ENCODE measurements around the gene ZDHHC3.

The ZDHHC3 gene

GRCh38 chr3:44983484-44983941 is 7.5 kb upstream of the ZDHHC3 start:
- Histone ChIP-seq H3K9me3 (ENCODE audit: control insufficient read depth, insufficient read depth, low read depth, low read length) (peaks cover 15% of the 10 kb centered on the region), H3K27me3 (ENCODE audit: control insufficient read depth, insufficient read depth, low read length) (no peaks in the 10 kb centered on the region), H3K27ac (ENCODE audit: low read depth, low read length) (no peak overlapping the region), H3K36me3 (ENCODE audit: control insufficient read depth, insufficient read depth, low read length) (peaks cover 20% of the 10 kb centered on the region), H3K4me3 (ENCODE audit: low read depth, low read length) (no peak overlapping the region), H3K9ac (ENCODE audit: low read length) (no peak overlapping the region), H3K4me1 (ENCODE audit: control insufficient read depth, insufficient read depth, low read length) (peaks cover 3% of the 10 kb centered on the region)

- H3K9ac ChIP-seq (ENCODE audit: low read length) = no peak overlapping the region
- H3K36me3 ChIP-seq (ENCODE audit: control insufficient read depth, insufficient read depth, low read length) = peaks cover 20% of the 10 kb centered on the region
- no peak overlapping the region for H3K27ac ChIP-seq (ENCODE audit: low read depth, low read length)
- no peaks in the 10 kb centered on the region for H3K27me3 ChIP-seq (ENCODE audit: control insufficient read depth, insufficient read depth, low read length)
- H3K9me3 ChIP-seq (ENCODE audit: control insufficient read depth, insufficient read depth, low read depth, low read length) = peaks cover 15% of the 10 kb centered on the region
- no peaks in the 10 kb centered on the region for H3K4me1 ChIP-seq (ENCODE audit: control insufficient read depth, insufficient read depth, low read length)
- H3K4me3 ChIP-seq (ENCODE audit: low read depth, low read length) = no peak overlapping the region
Measured at GRCh38 chr3:44982817-44983216, 6.8 kb upstream of the ZDHHC3 start.

GRCh38 chr3:44981751-44982150 is 5.8 kb upstream of the ZDHHC3 start:
- H3K27ac ChIP-seq (ENCODE audit: low read depth, low read length) = no peak overlapping the region
- H3K4me1 ChIP-seq (ENCODE audit: control insufficient read depth, insufficient read depth, low read length) = peaks cover 4% of the 10 kb centered on the region; the same call in 1 of the 2 replicates
- H3K27me3 ChIP-seq (ENCODE audit: control insufficient read depth, insufficient read depth, low read length) = no peaks in the 10 kb centered on the region
- H3K9ac ChIP-seq (ENCODE audit: low read length) = no peak overlapping the region
- no peak overlapping the region for H3K4me3 ChIP-seq (ENCODE audit: low read depth, low read length)
- peaks cover 22% of the 10 kb centered on the region for H3K36me3 ChIP-seq (ENCODE audit: control insufficient read depth, insufficient read depth, low read length)
- H3K9me3 ChIP-seq (ENCODE audit: control insufficient read depth, insufficient read depth, low read depth, low read length) = peaks cover 15% of the 10 kb centered on the region

- Histone ChIP-seq H3K27ac (ENCODE audit: low read depth, low read length) (no peak overlapping the region), H3K27me3 (ENCODE audit: control insufficient read depth, insufficient read depth, low read length) (no peaks in the 10 kb centered on the region), H3K36me3 (ENCODE audit: control insufficient read depth, insufficient read depth, low read length) (peaks cover 23% of the 10 kb centered on the region), H3K9ac (ENCODE audit: low read length) (no peak overlapping the region), H3K4me3 (ENCODE audit: low read depth, low read length) (no peak overlapping the region), H3K9me3 (ENCODE audit: control insufficient read depth, insufficient read depth, low read depth, low read length) (peaks cover 10% of the 10 kb centered on the region; the same call in 1 of the 2 replicates), H3K4me1 (ENCODE audit: control insufficient read depth, insufficient read depth, low read length) (peaks cover 4% of the 10 kb centered on the region; the same call in 1 of the 2 replicates)
Measured at GRCh38 chr3:44981220-44981619, 5.2 kb upstream of the ZDHHC3 start.

GRCh38 chr3:44974416-44974815 is 1.6 kb downstream of the ZDHHC3 start:
- Histone ChIP-seq H3K36me3 (ENCODE audit: control insufficient read depth, insufficient read depth, low read length) (peaks cover 5% of the 10 kb centered on the region; the same call in 1 of the 2 replicates), H3K4me1 (ENCODE audit: control insufficient read depth, insufficient read depth, low read length) (peaks cover 9% of the 10 kb centered on the region; the same call in 1 of the 2 replicates), H3K9me3 (ENCODE audit: control insufficient read depth, insufficient read depth, low read depth, low read length) (no peaks in the 10 kb centered on the region), H3K4me3 (ENCODE audit: low read depth, low read length) (peak overlapping the region; percentile 99), H3K27ac (ENCODE audit: low read depth, low read length) (no peak overlapping the region), H3K9ac (ENCODE audit: low read length) (no peak overlapping the region), H3K27me3 (ENCODE audit: control insufficient read depth, insufficient read depth, low read length) (no peaks in the 10 kb centered on the region)

- Histone ChIP-seq H3K9ac (ENCODE audit: low read length) (no peak overlapping the region), H3K36me3 (ENCODE audit: control insufficient read depth, insufficient read depth, low read length) (no peaks in the 10 kb centered on the region), H3K27ac (ENCODE audit: low read depth, low read length) (no peak overlapping the region), H3K27me3 (ENCODE audit: control insufficient read depth, insufficient read depth, low read length) (no peaks in the 10 kb centered on the region), H3K9me3 (ENCODE audit: control insufficient read depth, insufficient read depth, low read depth, low read length) (no peaks in the 10 kb centered on the region), H3K4me1 (ENCODE audit: control insufficient read depth, insufficient read depth, low read length) (peaks cover 5% of the 10 kb centered on the region; the same call in 1 of the 2 replicates), H3K4me3 (ENCODE audit: low read depth, low read length) (no peak overlapping the region)
Measured at GRCh38 chr3:44970926-44971490, 5.0 kb downstream of the ZDHHC3 start.

GRCh38 chr3:44969828-44970179 is 6.2 kb downstream of the ZDHHC3 start:
- Histone ChIP-seq H3K9ac (ENCODE audit: low read length) (no peak overlapping the region), H3K9me3 (ENCODE audit: control insufficient read depth, insufficient read depth, low read depth, low read length) (no peaks in the 10 kb centered on the region), H3K36me3 (ENCODE audit: control insufficient read depth, insufficient read depth, low read length) (no peaks in the 10 kb centered on the region), H3K27ac (ENCODE audit: low read depth, low read length) (no peak overlapping the region), H3K27me3 (ENCODE audit: control insufficient read depth, insufficient read depth, low read length) (no peaks in the 10 kb centered on the region), H3K4me1 (ENCODE audit: control insufficient read depth, insufficient read depth, low read length) (peaks cover 3% of the 10 kb centered on the region; the same call in 1 of the 2 replicates), H3K4me3 (ENCODE audit: low read depth, low read length) (no peak overlapping the region)

GRCh38 chr3:44969154-44969827 is 6.7 kb downstream of the ZDHHC3 start:
- H3K4me1 ChIP-seq (ENCODE audit: control insufficient read depth, insufficient read depth, low read length) = no peaks in the 10 kb centered on the region; the same call in 1 of the 2 replicates
- no peak overlapping the region for H3K4me3 ChIP-seq (ENCODE audit: low read depth, low read length)
- no peaks in the 10 kb centered on the region for H3K9me3 ChIP-seq (ENCODE audit: control insufficient read depth, insufficient read depth, low read depth, low read length)
- no peaks in the 10 kb centered on the region for H3K27me3 ChIP-seq (ENCODE audit: control insufficient read depth, insufficient read depth, low read length)
- H3K27ac ChIP-seq (ENCODE audit: low read depth, low read length) = no peak overlapping the region
- H3K9ac ChIP-seq (ENCODE audit: low read length) = no peak overlapping the region
- no peaks in the 10 kb centered on the region for H3K36me3 ChIP-seq (ENCODE audit: control insufficient read depth, insufficient read depth, low read length)

GRCh38 chr3:44968447-44968858 is 7.5 kb downstream of the ZDHHC3 start:
- Histone ChIP-seq H3K4me1 (ENCODE audit: control insufficient read depth, insufficient read depth, low read length) (no peaks in the 10 kb centered on the region; the same call in 1 of the 2 replicates), H3K9ac (ENCODE audit: low read length) (no peak overlapping the region), H3K27ac (ENCODE audit: low read depth, low read length) (no peak overlapping the region), H3K27me3 (ENCODE audit: control insufficient read depth, insufficient read depth, low read length) (no peaks in the 10 kb centered on the region), H3K9me3 (ENCODE audit: control insufficient read depth, insufficient read depth, low read depth, low read length) (no peaks in the 10 kb centered on the region), H3K4me3 (ENCODE audit: low read depth, low read length) (no peak overlapping the region), H3K36me3 (ENCODE audit: control insufficient read depth, insufficient read depth, low read length) (no peaks in the 10 kb centered on the region)

- Histone ChIP-seq H3K27me3 (ENCODE audit: control insufficient read depth, insufficient read depth, low read length) (no peaks in the 10 kb centered on the region), H3K9me3 (ENCODE audit: control insufficient read depth, insufficient read depth, low read depth, low read length) (no peaks in the 10 kb centered on the region), H3K9ac (ENCODE audit: low read length) (no peak overlapping the region), H3K4me3 (ENCODE audit: low read depth, low read length) (no peak overlapping the region), H3K27ac (ENCODE audit: low read depth, low read length) (no peak overlapping the region), H3K36me3 (ENCODE audit: control insufficient read depth, insufficient read depth, low read length) (no peaks in the 10 kb centered on the region), H3K4me1 (ENCODE audit: control insufficient read depth, insufficient read depth, low read length) (no peaks in the 10 kb centered on the region; the same call in none of the 2 replicates)
Measured at GRCh38 chr3:44966795-44967278, 9.1 kb downstream of the ZDHHC3 start.

GRCh38 chr3:44965165-44965564 is 10.8 kb downstream of the ZDHHC3 start:
- H3K4me1 ChIP-seq (ENCODE audit: control insufficient read depth, insufficient read depth, low read length) = no peaks in the 10 kb centered on the region; the same call in none of the 2 replicates

More at GRCh38 chr3:44965165-44965564, 10.8 kb downstream of the ZDHHC3 start:
- Histone ChIP-seq H3K9me3 (ENCODE audit: control insufficient read depth, insufficient read depth, low read depth, low read length) (no peaks in the 10 kb centered on the region), H3K27me3 (ENCODE audit: control insufficient read depth, insufficient read depth, low read length) (no peaks in the 10 kb centered on the region), H3K4me3 (ENCODE audit: low read depth, low read length) (no peak overlapping the region), H3K36me3 (ENCODE audit: control insufficient read depth, insufficient read depth, low read length) (no peaks in the 10 kb centered on the region), H3K9ac (ENCODE audit: low read length) (no peak overlapping the region), H3K27ac (ENCODE audit: low read depth, low read length) (no peak overlapping the region)
